GM12891 (cell line): ENCODE data around the gene NRXN3.

Source experiments
- PAX5 ChIP-seq: IDR thresholded peaks from 2 replicates; pipeline ENCODE4 v1.6.1; 2011; ENCODE audit warnings: low read length, moderate library complexity, mild to moderate bottlenecking; ENCODE audit not compliant: insufficient read depth, severe bottlenecking
- POLR2A ChIP-seq: IDR thresholded peaks from 2 replicates; pipeline ENCODE4 v1.6.1; 2011; ENCODE audit warnings: low read depth, low read length, control low read depth
- POLR2AphosphoS5 ChIP-seq: IDR thresholded peaks from 2 replicates; pipeline ENCODE4 v1.6.1; 2011; ENCODE audit warnings: low read depth, low read length, control low read depth
- POU2F2 ChIP-seq: IDR thresholded peaks from 2 replicates; pipeline ENCODE4 v1.6.1; 2011; ENCODE audit warnings: low read depth, mild to moderate bottlenecking, control low read depth, low read length, moderate library complexity
- SPI1 ChIP-seq: IDR thresholded peaks from 2 replicates; pipeline ENCODE4 v1.6.1; 2011; ENCODE audit warnings: low read depth, low read length, control low read depth
- TAF1 ChIP-seq: IDR thresholded peaks from 2 replicates; pipeline ENCODE4 v1.6.1; 2011; ENCODE audit warnings: low read depth, low read length, control low read depth

- no peak for TF ChIP-seq POLR2A
- TF ChIP-seq POU2F2, result no peak
- TF ChIP-seq POLR2AphosphoS5, result no peak
- TF ChIP-seq TAF1, result no peak
- no peak for TF ChIP-seq SPI1
- no peak for TF ChIP-seq PAX5
These were observed 504.6 kb downstream of the NRXN3 start for GRCh38 chr14:78674820-78675219.
